HepG2 (cell line): Measurements from ENCODE around the gene CFAP300. TPM values are rescaled to one million over a fixed set of nuclear protein-coding genes. Genes with fewer than 3 reads are reported as not detected.

Experiments used
- CAMTA2 ChIP-seq: sonication (generic); formaldehyde crosslinking; IDR thresholded peaks from 2 replicates; pipeline ENCODE4 v1.4.0; 2020; ENCODE audit warnings: mild to moderate bottlenecking, missing genetic modification reagents, borderline replicate concordance
- CTCF ChIP-seq: sonication (generic); formaldehyde crosslinking; IDR thresholded peaks from 2 replicates; pipeline ENCODE4 v1.5.0; 2020; ENCODE audit warnings: mild to moderate bottlenecking, missing genetic modification reagents, moderate library complexity
- FOXO1 ChIP-seq: sonication (generic); formaldehyde crosslinking; IDR thresholded peaks from 2 replicates; pipeline ENCODE4 v1.4.0; 2020; ENCODE audit warnings: missing genetic modification reagents
- HMGXB3 ChIP-seq: sonication (generic); formaldehyde crosslinking; IDR thresholded peaks from 2 replicates; pipeline ENCODE4 v1.4.0; 2020; ENCODE audit warnings: missing genetic modification reagents, borderline replicate concordance
- HNF1B ChIP-seq: sonication (generic); formaldehyde crosslinking; IDR thresholded peaks from 2 replicates; pipeline ENCODE4 v1.5.1; 2020; ENCODE audit warnings: mild to moderate bottlenecking, moderate library complexity, missing genetic modification reagents
- KLF6 ChIP-seq: IDR thresholded peaks from 2 replicates; pipeline ENCODE4 v1.8.0; 2016; ENCODE audit warnings: missing biosample characterization, missing genetic modification reagents
- MED1 ChIP-seq: sonication (generic); formaldehyde crosslinking; IDR thresholded peaks from 2 replicates; pipeline ENCODE4 v1.4.0; 2020; ENCODE audit warnings: missing genetic modification reagents
- MXI1 ChIP-seq: IDR thresholded peaks from 3 replicates; pipeline ENCODE4 v1.6.1; 2012; ENCODE audit warnings: low read depth, low read length, inconsistent platforms, borderline replicate concordance
- RAD21 ChIP-seq: fragments of 450-650 bp; formaldehyde crosslinking; IDR thresholded peaks from 2 replicates; pipeline ENCODE4 v1.5.0; 2020; ENCODE audit warnings: mild to moderate bottlenecking
- ZBED4 ChIP-seq: sonication (generic); formaldehyde crosslinking; IDR thresholded peaks from 2 replicates; pipeline ENCODE4 v1.4.0; 2020; ENCODE audit warnings: missing genetic modification reagents, borderline replicate concordance
- ZBTB4 ChIP-seq: sonication (generic); formaldehyde crosslinking; IDR thresholded peaks from 2 replicates; pipeline ENCODE4 v1.4.0; 2020; ENCODE audit warnings: missing genetic modification reagents, mild to moderate bottlenecking, borderline replicate concordance
- ZMAT3 ChIP-seq: sonication (generic); formaldehyde crosslinking; conservative IDR thresholded peaks from 2 replicates; pipeline ENCODE4 v1.7.0; 2021; ENCODE audit warnings: missing genetic modification reagents
- ZNF772 ChIP-seq: sonication (generic); formaldehyde crosslinking; IDR thresholded peaks from 2 replicates; pipeline ENCODE4 v1.5.0; 2020; ENCODE audit warnings: mild to moderate bottlenecking, missing genetic modification reagents
- polyA plus RNA-seq, 8 experiments: library from polyadenylated mRNA; depleted of rRNA in 3 of 8; stranded (reverse) in 7 of 8; unstranded in 1 of 8; fragments of >200 nt; fragmentation: Illumina TruSeq in 4 of 8; extraction: Trizol in 4 of 8; gene quantifications; 2 replicates each; pipeline versions ENCODE4 v1.2.1 to v1.2.3, GENCODE V29; 2011 to 2016; ENCODE audit warnings: low read depth in 4 of 8, missing spikeins in 1 of 8, mixed read lengths in 1 of 8; ENCODE audit not compliant: insufficient read depth in 1 of 8
- total RNA-seq, 5 experiments: library from RNA; depleted of rRNA; stranded (reverse); fragments of >200 nt; fragmentation: Illumina TruSeq; extraction: Trizol; gene quantifications; 2 replicates each; pipeline ENCODE4 v1.2.3, GENCODE V29; 2016; ENCODE audit warnings: low read depth in 1 of 5

Gene CFAP300
- total and polyA plus RNA-seq, 2 of the 13 experiments (the other 11 are each of a cell fraction or from before 2014, with no cell fraction given): not detected

GRCh38 chr11:102111787-102112508, 64.7 kb downstream of the CFAP300 start (continued):
- TF ChIP-seq ZBED4 (CRISPR knock-in tag) (peak; percentile 15; the same call in 1 of the 2 replicates), MED1 (CRISPR knock-in tag) (peak; percentile 45), FOXO1 (CRISPR knock-in tag) (no peak; the same call in none of the 2 replicates), ZBTB4 (CRISPR knock-in tag) (no peak), RAD21 (CRISPR knock-in tag) (no peak), HNF1B (CRISPR knock-in tag) (no peak), KLF6 (CRISPR knock-in tag) (peak; percentile 57; the same call in 1 of the 2 replicates), ZMAT3 (CRISPR knock-in tag) (no peak), HMGXB3 (CRISPR knock-in tag) (no peak; the same call in 1 of the 2 replicates), CAMTA2 (no peak), ZNF772 (CRISPR knock-in tag) (no peak), MXI1 (no peak), CTCF (CRISPR knock-in tag) (no peak)
